H4 (cell line): ENCODE measurements around the gene BMP7. TPM values are rescaled to one million over a fixed set of nuclear protein-coding genes. Genes with fewer than 3 reads are reported as not detected.
"Not testable (repeated sequence)": the region's sequence is repeated elsewhere in the genome, so short reads cannot be mapped to it uniquely, and the experiment has no call there.

ENCODE experiments used
- DNase-seq: peaks from one replicate; pipeline ENCODE4 v3.0.0-alpha.2; 2015; ENCODE audit warnings: low spot score
- total RNA-seq: library from RNA; depleted of rRNA; stranded (reverse); fragments of >200 nt; shearing (Covaris generic); gene quantifications from 2 replicates; pipeline ENCODE4 v1.2.3, GENCODE V29; 2014

BMP7 gene
- total RNA-seq, 1 experiment from 2014 or later = 11.3 TPM

- no peak for DNase-seq
Observed at GRCh38 chr20:57265997-57266290, 497 bp downstream of the BMP7 start.

- DNase-seq = no peak
Observed at GRCh38 chr20:57265336-57265996, 975 bp downstream of the BMP7 start.

- DNase-seq = not testable (repeated sequence)
Observed at GRCh38 chr20:57264908-57265335, 1.5 kb downstream of the BMP7 start.

- DNase-seq = no peak
Observed at GRCh38 chr20:57263801-57264792, 2.3 kb downstream of the BMP7 start.

- DNase-seq = no peak
Observed at GRCh38 chr20:57262784-57263609, 3.4 kb downstream of the BMP7 start.

- DNase-seq = no peak
Observed at GRCh38 chr20:57262301-57262700, 4.1 kb downstream of the BMP7 start.

- DNase-seq = no peak
Observed at GRCh38 chr20:57261457-57262251, 4.8 kb downstream of the BMP7 start.

GRCh38 chr20:57260934-57261333 is 5.5 kb downstream of the BMP7 start:
- DNase-seq = no peak

- no peak for DNase-seq
Observed at GRCh38 chr20:57259938-57260921, 6.2 kb downstream of the BMP7 start.

GRCh38 chr20:57259121-57259937 is 7.1 kb downstream of the BMP7 start:
- no peak for DNase-seq

- DNase-seq = no peak
Observed at GRCh38 chr20:57257701-57258453, 8.6 kb downstream of the BMP7 start.

GRCh38 chr20:57256908-57257307 is 9.5 kb downstream of the BMP7 start:
- DNase-seq = no peak

- DNase-seq = no peak
Observed at GRCh38 chr20:57256205-57256604, 10.2 kb downstream of the BMP7 start.

GRCh38 chr20:57255183-57255582 is 11.3 kb downstream of the BMP7 start:
- DNase-seq = no peak

- no peak for DNase-seq
Observed at GRCh38 chr20:57252559-57253162, 13.8 kb downstream of the BMP7 start.

- DNase-seq = no peak
Observed at GRCh38 chr20:57251949-57252348, 14.5 kb downstream of the BMP7 start.

GRCh38 chr20:57251344-57251743 is 15.1 kb downstream of the BMP7 start:
- peak; percentile 57 for DNase-seq
